Neural progenitor cell (in vitro differentiated cells): ENCODE data around the gene TMEM101.

ENCODE experiments used
- CTCF ChIP-seq: fragments of 200-600 bp; sonication (generic); IDR thresholded peaks from 2 replicates; pipeline ENCODE4 v1.5.1; 2017; ENCODE audit warnings: antibody characterized with exemption, mild to moderate bottlenecking
- EZH2 ChIP-seq: fragments of 200-600 bp; sonication (generic); IDR thresholded peaks from 2 replicates; pipeline ENCODE4 v1.6.1; 2017; ENCODE audit warnings: antibody characterized with exemption, mild to moderate bottlenecking, moderate library complexity

- TF ChIP-seq EZH2 (peak; percentile 23), CTCF (no peak)
Measured at GRCh38 chr17:43995150-43995471, 19.7 kb downstream of the TMEM101 start.
